ENCODE measurements around the gene ABCA5.

ABCA5 gene

DNA sequence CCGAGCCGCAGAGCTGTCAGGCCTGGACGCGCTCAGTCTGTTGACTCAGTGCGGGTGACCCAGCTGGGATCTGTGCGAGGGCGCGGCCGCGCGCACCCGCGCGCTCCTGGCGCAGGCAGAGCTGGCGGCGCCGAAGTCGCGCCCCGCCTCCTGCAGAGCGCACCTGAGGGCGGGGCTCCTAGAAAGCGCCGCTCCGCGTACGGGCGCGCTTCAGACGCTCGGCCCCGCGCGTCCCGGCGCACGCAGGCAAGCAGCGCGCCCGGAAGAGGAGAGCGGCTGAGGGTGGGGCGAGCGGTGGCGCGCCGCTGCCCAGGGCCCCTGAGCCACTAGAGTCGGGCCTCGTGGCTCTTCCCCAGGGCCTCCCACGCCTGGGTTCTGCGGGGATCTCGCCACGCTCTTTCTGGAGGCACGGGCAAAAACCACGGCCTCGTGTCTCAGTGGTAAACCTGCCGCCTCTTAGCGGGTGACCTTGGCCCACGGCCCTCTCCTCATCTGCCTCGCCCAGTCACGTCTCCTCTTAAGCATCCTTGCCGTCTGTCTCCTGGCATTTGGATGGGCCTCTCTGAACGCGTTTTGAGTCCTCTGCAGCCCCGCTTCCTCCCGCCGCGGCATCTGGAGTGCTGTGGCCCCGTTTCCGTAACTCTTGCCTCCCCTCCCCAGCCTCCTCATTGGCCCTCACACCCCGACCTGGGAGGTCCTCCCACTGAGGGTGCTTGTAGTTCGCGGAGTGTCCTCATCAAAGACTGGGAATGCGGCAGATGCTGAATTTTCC lies at the start of gene ABCA5:
Gene ABCA5, minus strand, starts transcription at position 74 of the 772 bp plus-strand sequence. CDS start 12,718 bp downstream, outside the sequence.
- peak; percentile 90 to 92 for DNase-seq

DNA sequence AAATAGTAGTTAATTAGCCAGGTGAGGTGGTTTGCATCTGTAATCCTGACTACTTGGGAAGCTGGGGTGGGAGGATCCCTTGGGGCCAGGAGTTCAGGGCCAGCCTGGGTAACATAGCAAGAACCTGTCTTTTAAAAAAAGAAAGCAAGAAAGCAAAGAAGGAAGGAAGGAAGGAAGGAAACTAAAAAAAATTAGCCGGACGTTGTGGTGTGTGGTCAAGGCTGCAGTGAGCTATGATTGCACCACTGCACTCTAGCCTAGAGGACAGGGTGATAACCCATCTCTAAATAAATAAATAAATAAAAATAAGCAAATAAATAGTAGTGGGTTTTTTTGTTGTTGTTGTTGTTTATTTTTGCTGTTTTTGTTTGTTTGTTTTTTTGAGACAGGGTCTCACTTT lies 48.3 kb upstream of the ABCA5 start:
- DNase-seq, result no peak

DNA sequence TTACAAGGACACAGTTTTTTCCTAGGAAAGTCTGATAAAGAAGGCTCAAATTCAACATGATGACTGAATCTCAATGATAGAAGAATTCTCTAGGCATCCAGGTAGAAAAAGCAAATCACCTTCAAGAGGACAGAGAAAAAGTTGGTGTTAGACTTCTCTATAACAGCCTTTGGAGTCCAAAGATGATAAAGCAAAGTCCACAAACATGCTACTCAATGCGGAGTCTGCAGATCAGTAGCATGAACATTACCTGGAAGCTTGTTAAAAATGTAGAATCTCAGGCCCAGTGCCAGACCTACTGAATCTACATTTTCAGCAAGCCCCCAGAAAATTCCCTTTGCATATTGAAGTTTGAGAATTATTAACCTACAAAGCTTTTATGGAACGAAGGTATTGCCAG lies 46.1 kb upstream of the ABCA5 start:
- no peak for DNase-seq

DNA sequence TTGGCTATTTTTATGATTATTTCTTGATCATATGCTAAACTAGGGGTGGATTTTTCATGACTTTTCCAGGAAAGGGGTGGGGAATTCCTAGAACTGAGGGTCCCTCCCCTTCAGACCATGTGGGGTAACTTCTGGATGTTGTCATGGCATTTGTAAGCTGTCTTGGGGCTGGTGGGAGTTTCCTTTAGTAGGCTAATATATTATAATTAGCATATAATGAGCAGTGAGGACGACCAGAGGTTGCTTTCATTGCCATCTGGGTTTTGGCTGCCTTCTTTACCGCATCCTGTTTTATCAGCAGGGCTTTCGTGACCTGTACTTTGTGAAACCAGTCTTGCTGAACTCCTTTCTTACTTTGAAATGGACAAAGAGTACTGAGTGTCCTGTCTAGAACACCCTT lies 40.4 kb upstream of the ABCA5 start:
- DNase-seq, result no peak

DNA sequence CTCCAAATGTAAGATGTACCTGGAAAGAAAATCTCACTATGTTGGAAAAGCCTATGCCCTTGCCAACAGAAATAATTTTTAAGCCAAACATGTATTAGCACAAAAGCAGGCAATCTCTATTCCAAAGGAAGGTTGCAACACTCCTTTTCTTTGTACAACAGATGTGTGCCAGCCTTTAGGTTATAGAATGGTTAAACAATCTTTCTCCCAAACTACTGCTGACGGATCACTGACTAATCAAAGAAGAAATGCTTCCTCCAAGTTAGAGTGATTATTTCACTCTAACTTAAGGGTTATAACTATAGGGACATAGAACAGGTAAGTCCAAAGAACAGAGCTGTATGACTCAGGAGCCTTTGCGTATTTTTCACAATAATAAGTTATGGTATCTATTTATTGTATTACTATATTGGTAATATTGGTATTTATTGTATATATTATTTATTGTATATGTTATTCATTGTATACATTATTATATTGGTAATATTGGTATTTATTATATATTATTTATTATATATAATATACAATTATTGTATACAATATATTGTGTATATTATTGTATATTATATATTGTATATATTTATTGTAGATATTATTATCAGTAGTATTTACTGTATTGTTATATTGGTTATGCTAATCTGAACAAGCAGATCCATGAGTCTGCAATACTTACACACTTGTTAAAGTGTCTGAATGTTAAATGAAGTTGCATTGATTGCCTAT lies 36.7 kb upstream of the ABCA5 start:
- no peak for DNase-seq

GRCh38 chr17:69361156-69361555 lies 34.2 kb upstream of the ABCA5 start:
- no peak for DNase-seq

DNA sequence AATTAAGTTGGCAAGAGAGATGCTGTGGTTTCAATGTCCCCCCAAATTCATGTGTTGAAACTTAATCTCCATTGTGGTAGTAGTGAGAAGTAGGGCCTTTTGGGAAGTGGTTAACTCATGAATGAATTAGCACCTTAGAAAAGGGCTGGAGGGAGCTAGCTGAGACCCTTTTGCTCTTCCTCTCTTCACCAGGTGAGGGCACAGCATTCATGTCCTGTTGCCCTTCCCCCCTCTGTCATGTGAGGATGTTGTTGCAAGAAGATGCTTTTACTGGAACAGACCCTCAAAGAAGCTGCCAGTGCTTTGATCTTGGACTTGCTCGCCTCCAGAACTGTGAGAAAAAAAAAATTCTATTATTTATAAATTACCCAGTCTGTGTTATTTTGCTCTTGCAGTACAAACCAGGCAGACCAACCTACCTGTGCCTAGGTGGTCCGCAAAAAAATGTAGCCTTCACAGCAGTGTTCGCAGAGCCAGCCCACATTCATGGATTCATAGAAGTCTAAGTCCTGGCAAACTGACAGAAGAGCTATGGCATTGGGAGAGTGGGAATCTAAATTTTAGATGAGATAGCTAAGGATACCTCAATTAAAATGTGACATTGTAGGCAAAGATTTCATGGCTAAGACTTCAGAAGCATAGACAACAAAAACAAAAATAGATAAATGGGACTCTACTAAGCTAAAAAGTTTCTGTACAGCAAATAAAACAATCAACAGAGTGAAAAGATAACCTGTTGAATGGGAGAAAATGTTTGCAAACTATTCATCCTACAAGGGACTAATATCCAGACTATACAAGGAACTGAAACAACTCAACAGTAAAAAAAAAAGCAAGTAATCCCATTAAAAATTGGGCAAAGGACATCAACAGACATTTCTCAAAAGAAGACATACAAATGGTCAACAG lies 32.0 kb upstream of the ABCA5 start:
- no peak for DNase-seq

- DNase-seq, result no peak
Observed at GRCh38 chr17:69357701-69358100, 30.8 kb upstream of the ABCA5 start.

DNA sequence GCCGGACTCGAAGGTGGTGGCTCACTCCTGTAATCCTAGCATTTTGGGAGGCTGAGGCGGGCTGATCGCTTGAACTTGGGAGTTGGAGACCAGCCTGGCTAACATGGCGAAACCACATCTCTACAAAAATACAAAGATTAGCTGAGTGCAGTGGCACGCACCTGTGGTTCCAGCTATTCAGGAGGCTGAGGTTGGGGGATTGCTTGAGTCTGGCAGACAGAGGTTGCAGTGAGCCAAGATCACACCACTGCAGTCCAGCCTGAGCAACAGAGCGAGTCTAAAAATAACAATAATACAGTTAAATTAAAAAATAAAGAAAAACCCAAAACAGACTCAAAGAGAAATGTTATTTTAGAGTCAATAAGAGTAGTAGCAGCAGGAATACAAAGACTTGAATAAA lies 29.7 kb upstream of the ABCA5 start:
- DNase-seq, result no peak

GRCh38 chr17:69350911-69351310 lies 24.0 kb upstream of the ABCA5 start:
- no peak for DNase-seq

GRCh38 chr17:69348429-69348828 lies 21.5 kb upstream of the ABCA5 start:
- no peak for DNase-seq

DNA sequence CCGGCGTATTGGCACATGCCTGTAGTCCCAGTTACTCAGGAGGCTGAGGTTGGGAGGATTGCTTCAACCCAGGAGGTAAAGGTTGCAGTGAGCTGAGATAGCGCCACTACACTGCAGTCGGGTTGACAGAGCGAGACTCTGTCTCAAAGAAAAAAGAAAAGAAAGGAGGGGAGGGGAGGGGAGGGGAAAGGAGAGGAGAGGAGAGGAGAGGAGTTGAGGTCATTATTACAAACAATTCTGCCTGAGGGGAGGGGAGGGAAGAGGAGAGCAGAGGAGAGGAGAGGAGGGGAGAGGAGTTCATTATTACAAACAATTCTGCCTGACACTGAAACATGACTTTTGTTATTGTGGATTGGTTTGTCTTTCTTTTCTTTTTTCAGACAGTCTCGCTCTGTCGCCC lies 19.8 kb upstream of the ABCA5 start:
- no peak for DNase-seq

DNA sequence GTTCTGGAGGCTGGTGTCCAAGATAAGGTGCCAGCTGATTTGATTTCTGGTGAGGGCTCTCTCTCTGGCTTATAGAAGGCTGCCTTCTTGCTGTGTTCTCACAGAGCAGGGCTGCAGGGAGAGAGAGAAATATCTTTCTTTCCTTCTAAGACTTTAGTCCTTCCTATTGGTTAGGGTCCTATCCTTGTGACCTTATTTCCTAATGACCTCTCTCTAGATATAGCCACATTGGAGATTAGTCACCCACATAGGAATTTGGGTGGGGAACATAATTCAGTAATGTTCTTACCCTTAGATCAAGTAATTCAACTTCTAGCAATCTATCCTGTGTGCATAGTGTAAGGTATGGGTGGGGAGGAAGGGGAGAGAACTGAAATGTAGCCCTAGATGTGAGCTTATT lies 18.0 kb upstream of the ABCA5 start:
- DNase-seq, result no peak

- no peak for DNase-seq
Observed at GRCh38 chr17:69342896-69343644, 16.1 kb upstream of the ABCA5 start.

DNA sequence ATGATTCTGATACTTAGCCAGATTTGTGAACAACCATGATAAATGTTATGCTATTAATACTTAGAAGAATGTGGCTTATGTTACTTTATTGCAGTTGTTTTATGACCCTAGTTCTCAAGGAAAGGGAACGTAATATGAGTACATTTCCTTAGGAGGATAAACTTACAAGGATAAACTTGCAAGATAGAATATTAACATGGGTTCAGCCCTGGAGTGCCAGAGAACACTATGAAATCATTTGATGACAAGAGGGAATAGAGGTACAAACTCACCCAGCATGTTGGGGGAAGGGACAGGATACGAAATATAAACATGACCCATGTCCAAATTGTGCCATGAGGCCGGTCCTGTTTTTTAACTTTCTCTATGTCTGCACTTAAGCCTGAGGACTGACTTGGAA lies 13.0 kb upstream of the ABCA5 start:
- DNase-seq, result no peak

DNA sequence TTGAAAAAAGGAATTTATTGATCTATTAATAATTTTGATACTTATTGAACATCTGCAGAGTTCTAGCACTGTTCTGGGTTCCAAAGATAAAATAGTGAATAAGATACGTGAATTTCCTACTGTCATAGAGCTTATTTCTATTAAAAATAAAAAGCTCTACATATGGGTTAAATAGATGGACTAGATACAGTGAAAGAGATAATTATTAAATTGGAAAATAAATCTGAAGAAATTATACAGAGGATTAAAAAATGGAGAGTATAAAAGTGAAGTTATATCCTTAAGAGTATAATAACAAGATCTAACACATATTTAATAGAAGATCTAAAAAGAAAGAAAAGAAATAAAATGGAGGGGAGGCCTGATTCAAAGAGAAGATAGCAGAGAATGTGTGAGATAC lies 10.1 kb upstream of the ABCA5 start:
- no peak for DNase-seq

DNA sequence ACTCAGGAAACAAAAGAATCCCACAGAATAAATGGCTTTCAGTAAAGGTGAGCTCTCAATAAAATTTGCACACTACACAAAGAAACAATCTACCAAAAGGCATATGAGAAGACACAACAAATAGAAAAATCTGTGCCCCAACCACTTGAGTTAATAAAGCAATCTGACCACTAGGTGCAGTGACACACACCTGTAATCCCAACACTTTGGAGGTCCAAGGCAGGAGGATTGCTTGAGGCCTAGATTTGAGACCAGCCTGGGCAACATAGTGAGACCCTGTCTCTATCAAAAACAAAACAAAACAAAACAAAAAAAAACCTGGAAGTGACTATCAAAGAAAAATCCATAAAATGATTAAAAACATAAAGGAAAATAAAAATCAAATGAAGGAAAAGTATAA lies 9.6 kb upstream of the ABCA5 start:
- no peak for DNase-seq

- DNase-seq, result no peak
Observed at GRCh38 chr17:69335058-69335457, 8.1 kb upstream of the ABCA5 start.

DNA sequence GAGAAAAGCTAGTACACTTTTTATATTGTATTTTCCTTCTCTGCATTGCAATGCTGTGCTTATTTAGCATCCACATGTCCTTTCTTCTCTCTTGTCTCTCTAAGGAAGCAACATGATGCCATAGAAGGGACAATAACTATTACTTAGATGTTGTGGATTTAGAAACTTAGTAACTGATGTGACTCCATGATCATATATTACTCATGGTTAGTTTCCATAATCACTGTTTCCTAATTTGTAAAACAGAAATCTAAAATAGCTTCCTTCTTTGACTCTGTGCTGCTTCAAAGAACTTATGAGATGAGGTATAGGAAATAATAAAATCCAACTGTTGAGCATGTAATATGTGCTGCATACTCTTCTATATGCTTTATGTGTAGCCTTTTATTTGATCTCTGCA lies 6.6 kb upstream of the ABCA5 start:
- DNase-seq, result no peak

- DNase-seq, result no peak
Observed at GRCh38 chr17:69331756-69332155, 4.8 kb upstream of the ABCA5 start.

DNA sequence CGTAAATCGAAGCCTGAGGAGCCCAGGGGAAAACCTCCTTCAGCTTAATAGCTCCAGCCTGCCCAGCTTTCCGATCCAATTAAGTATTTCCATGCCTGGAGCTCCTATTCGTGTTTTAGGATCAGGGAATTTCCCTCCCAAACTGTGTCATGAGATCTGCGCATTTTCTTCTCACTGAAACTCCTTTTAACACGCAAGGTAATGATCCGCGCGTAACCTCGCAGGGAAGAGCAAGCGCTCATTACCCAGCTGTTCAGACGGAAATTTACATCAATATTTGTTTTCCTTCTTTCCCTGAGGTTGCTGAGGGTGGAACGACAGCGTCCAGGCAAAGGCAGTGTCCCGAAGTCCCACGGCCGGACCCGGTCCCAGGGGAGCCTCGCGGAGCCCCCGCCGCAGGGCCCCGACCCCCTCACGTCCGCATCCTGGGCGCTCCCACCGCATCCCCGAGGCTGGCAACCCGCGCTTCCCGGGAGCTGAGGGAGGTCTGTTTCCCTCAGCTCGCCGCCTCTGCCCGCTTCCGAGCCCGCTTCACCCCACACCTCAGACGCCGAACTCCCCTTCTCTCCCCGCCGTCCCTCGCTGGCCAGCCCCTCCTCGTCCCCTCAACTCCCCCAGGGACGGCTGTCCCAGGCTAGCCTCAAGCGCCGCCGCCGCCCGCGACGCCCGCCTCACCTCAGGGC lies 415 bp downstream of the ABCA5 start:
- DNase-seq, result peak in 1 of 2 experiments; percentile 24

Measured in activated T-cell treated with anti-CD3 and anti-CD28 coated beads, Interleukin-2, amount 50 U/mL, for 48 hours (primary cell).